A549 (cell line): ENCODE results near the gene RNU1-3.
"Not testable (repeated sequence)": the region's sequence is repeated elsewhere in the genome, so short reads cannot be mapped to it uniquely, and the experiment has no call there.

Source experiments
- FOSL2 ChIP-seq, 2 experiments: fragments of 450-650 bp in 1 of 2; fragments of >200 bp in 1 of 2; sonication (Bioruptor Twin) in 1 of 2; formaldehyde crosslinking; IDR thresholded peaks; 2 replicates each; pipeline versions ENCODE4 v1.5.0 to v1.6.1; 2016 to 2020; ENCODE audit warnings: mild to moderate bottlenecking in 1 of 2, moderate library complexity in 1 of 2
- KDM1A ChIP-seq: fragments of 200-600 bp; sonication (generic); IDR thresholded peaks from 2 replicates; pipeline ENCODE4 v1.6.1; 2016; ENCODE audit warnings: low read depth, mild to moderate bottlenecking
- MYC ChIP-seq: IDR thresholded peaks from 2 replicates; pipeline ENCODE4 v1.6.1; 2012; ENCODE audit warnings: mild to moderate bottlenecking, inconsistent platforms, low read length, improper control_type of control experiment, borderline replicate concordance
- POLR2A ChIP-seq: IDR thresholded peaks from 2 replicates; pipeline ENCODE4 v1.6.1; 2012; ENCODE audit warnings: mild to moderate bottlenecking, low read length
- SMC3 ChIP-seq: fragments of >200 bp; sonication (Bioruptor Twin); formaldehyde crosslinking; IDR thresholded peaks from 3 replicates; pipeline ENCODE4 v1.6.1; 2018; ENCODE audit warnings: inconsistent platforms
- ZFP36 ChIP-seq: fragments of 450-650 bp; IDR thresholded peaks from 2 replicates; pipeline ENCODE4 v1.6.1; 2014; ENCODE audit warnings: borderline replicate concordance; ENCODE audit not compliant: partially characterized antibody
- TF ChIP-seq, protein P1 (sequence below): IDR thresholded peaks from 2 replicates; pipeline ENCODE4 v1.6.1; 2012
- TF ChIP-seq, protein P2 (sequence below): fragments of >200 bp; sonication (Bioruptor Twin); formaldehyde crosslinking; IDR thresholded peaks from 3 replicates; pipeline ENCODE4 v1.5.1; 2016

DNA sequence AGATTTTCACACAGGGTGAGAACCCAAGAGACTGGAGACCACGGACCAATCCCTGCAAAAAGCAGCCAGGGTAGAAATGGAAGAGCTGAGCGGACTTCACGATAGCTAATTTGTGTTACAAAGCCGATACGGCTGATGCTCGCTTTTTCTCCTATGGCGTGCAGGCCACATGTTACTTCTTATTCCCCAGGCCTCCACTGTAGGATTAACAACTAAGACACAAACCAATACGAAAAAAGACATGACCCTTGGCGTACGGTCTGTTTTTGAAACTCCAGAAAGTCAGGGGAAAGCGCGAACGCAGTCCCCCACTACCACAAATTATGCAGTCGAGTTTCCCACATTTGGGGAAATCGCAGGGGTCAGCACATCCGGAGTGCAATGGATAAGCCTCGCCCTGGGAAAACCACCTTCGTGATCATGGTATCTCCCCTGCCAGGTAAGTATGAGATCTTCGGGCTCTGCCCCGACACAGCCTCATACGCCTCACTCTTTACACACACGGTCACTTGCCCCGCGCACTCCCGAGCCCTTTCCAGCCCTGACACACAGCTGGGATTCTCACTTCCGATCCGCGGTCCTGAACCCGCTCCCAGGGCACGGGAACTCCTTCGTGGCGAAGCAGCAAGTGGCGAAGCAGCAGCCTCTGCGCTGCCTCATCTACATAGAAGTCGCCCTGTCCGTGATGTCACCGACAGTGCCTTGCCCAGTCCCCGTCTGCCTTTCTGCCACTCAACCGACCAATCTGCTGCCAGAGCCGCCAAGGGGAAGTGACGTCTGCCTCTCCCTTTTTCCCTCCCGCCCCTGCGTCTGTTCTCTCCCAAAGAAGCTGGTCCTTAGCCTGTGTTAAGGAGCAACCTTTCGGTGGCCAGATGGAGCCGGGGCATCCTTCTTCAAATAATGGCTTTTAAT, at the start of gene RNU1-3:
- not testable (repeated sequence) for TF ChIP-seq SMC3; MYC; KDM1A; FOSL2 (IDR thresholded peaks at IDR 0.05); FOSL2 (CRISPR knock-in tag; IDR thresholded peaks at IDR 0.05); POLR2A; ZFP36
- TF ChIP-seq, protein P1, sequence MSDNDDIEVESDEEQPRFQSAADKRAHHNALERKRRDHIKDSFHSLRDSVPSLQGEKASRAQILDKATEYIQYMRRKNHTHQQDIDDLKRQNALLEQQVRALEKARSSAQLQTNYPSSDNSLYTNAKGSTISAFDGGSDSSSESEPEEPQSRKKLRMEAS: not testable (repeated sequence)
- TF ChIP-seq, protein P2, sequence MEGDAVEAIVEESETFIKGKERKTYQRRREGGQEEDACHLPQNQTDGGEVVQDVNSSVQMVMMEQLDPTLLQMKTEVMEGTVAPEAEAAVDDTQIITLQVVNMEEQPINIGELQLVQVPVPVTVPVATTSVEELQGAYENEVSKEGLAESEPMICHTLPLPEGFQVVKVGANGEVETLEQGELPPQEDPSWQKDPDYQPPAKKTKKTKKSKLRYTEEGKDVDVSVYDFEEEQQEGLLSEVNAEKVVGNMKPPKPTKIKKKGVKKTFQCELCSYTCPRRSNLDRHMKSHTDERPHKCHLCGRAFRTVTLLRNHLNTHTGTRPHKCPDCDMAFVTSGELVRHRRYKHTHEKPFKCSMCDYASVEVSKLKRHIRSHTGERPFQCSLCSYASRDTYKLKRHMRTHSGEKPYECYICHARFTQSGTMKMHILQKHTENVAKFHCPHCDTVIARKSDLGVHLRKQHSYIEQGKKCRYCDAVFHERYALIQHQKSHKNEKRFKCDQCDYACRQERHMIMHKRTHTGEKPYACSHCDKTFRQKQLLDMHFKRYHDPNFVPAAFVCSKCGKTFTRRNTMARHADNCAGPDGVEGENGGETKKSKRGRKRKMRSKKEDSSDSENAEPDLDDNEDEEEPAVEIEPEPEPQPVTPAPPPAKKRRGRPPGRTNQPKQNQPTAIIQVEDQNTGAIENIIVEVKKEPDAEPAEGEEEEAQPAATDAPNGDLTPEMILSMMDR: not testable (repeated sequence)
